SU-DHL-6 (cell line): Measurements from ENCODE around the gene BTBD16.

Experiments used
- H2AFZ ChIP-seq: fragments of 200-600 bp; sonication (generic); 2 replicates; pipeline ENCODE4 v1.6.1; 2014; ENCODE audit warnings: low read depth, mild to moderate bottlenecking, moderate library complexity, mixed read lengths, antibody characterized with exemption, low read length; ENCODE audit not compliant: severe bottlenecking
- H3F3A ChIP-seq: fragments of 200-600 bp; shearing (Covaris generic); 2 replicates; pipeline ENCODE4 v1.6.0; 2016; ENCODE audit warnings: antibody characterized with exemption, mild to moderate bottlenecking; ENCODE audit not compliant: insufficient read depth
- H3K27ac ChIP-seq: fragments of 200-600 bp; sonication (generic); 2 replicates; pipeline ENCODE4 v1.5.1; 2016; ENCODE audit warnings: low read depth, mild to moderate bottlenecking, low read length, moderate library complexity, mixed read lengths
- H3K27me3 ChIP-seq: fragments of 200-600 bp; sonication (generic), shearing (Covaris generic); 2 replicates; pipeline ENCODE4 v1.6.0; 2014; ENCODE audit warnings: mild to moderate bottlenecking, low read length
- H3K36me3 ChIP-seq: fragments of 200-600 bp; sonication (generic); 2 replicates; pipeline ENCODE4 v1.6.1; 2014; ENCODE audit warnings: mild to moderate bottlenecking, low read length, mixed read lengths
- H3K4me2 ChIP-seq: fragments of 300-600, 200-600 bp; shearing (Covaris generic), sonication (generic); 2 replicates; pipeline ENCODE4 v1.6.0; 2014; ENCODE audit warnings: low read length, low read depth, mild to moderate bottlenecking; ENCODE audit not compliant: poor library complexity, severe bottlenecking
- H3K4me3 ChIP-seq: fragments of 200-600 bp; sonication (generic); 2 replicates; pipeline ENCODE4 v1.5.1; 2014; ENCODE audit warnings: antibody characterized with exemption, low read length, mild to moderate bottlenecking, mixed read lengths; ENCODE audit not compliant: insufficient read depth, poor library complexity, severe bottlenecking
- H3K79me2 ChIP-seq: fragments of 200-600 bp; sonication (generic); 2 replicates; pipeline ENCODE4 v1.6.1; 2014; ENCODE audit warnings: mild to moderate bottlenecking, low read length, moderate library complexity; ENCODE audit not compliant: insufficient read depth
- H3K9ac ChIP-seq: fragments of 200-600 bp; sonication (generic); 2 replicates; pipeline ENCODE4 v1.7.0; 2014; ENCODE audit warnings: mild to moderate bottlenecking, low read length
- H3K9me2 ChIP-seq: fragments of 200-600 bp; sonication (generic); replicated peaks from 2 replicates; pipeline ENCODE4 v1.6.1; 2014; ENCODE audit warnings: low read length; ENCODE audit not compliant: insufficient read depth
- H3K9me3 ChIP-seq: fragments of 200-600 bp; sonication (generic); 2 replicates; pipeline ENCODE4 v1.6.1; 2014; ENCODE audit warnings: low read length, mixed read lengths; ENCODE audit not compliant: insufficient read depth
- H4K20me1 ChIP-seq: fragments of 200-600 bp; sonication (generic); 2 replicates; pipeline ENCODE4 v1.6.1; 2014; ENCODE audit warnings: low read depth, mild to moderate bottlenecking, antibody characterized with exemption, low read length, moderate library complexity, mixed read lengths
- EZH2phosphoT487 ChIP-seq: fragments of 200-600 bp; sonication (generic), shearing (Covaris generic); conservative IDR thresholded peaks from 2 replicates; pipeline ENCODE4 v1.6.1; 2018; ENCODE audit warnings: mild to moderate bottlenecking, antibody characterized with exemption, low read length, moderate library complexity, mixed read lengths
- TF ChIP-seq, protein P1 (sequence below): fragments of 200-600 bp; sonication (generic); IDR thresholded peaks from one replicate; pipeline ENCODE4 v1.5.1; 2017; ENCODE audit warnings: antibody characterized with exemption, mild to moderate bottlenecking, low read length, moderate library complexity; ENCODE audit not compliant: insufficient read depth, poor library complexity, severe bottlenecking

BTBD16 gene

DNA sequence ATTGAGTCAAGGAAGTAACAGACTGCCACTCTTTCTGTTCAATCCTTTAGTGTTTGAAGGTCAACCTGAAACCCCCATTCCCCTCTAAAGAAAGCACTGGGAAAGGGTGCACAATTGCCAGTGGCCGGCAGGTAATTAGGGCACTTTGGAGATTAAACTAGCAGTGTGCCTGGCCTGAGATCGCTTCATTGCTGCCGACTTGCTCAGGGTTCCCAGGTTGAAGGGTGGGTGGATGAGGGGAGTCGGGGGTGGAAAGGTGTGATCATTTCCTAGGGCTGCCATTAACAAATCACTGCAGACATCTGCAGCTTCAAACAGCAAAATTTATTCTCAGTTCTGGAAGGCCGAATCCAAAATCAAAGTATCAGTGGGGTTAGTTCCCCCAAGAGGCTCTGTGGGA is 16.3 kb upstream of the BTBD16 start:
- H3F3A ChIP-seq = no peaks in the 10 kb centered on the region
- no peaks in the 10 kb centered on the region for H3K9me3 ChIP-seq
- H3K27ac ChIP-seq = no peak overlapping the region
- no peaks in the 10 kb centered on the region for H3K36me3 ChIP-seq
- H3K79me2 ChIP-seq = no peaks in the 10 kb centered on the region
- no peak overlapping the region for H3K4me2 ChIP-seq
- H2AFZ ChIP-seq = no peak overlapping the region
- H3K9ac ChIP-seq = no peak overlapping the region
- H3K27me3 ChIP-seq = no peaks in the 10 kb centered on the region
- H4K20me1 ChIP-seq = no peaks in the 10 kb centered on the region
- H3K4me3 ChIP-seq = no peak overlapping the region
- no peaks in the 10 kb centered on the region for H3K9me2 ChIP-seq
- TF ChIP-seq, protein P1, sequence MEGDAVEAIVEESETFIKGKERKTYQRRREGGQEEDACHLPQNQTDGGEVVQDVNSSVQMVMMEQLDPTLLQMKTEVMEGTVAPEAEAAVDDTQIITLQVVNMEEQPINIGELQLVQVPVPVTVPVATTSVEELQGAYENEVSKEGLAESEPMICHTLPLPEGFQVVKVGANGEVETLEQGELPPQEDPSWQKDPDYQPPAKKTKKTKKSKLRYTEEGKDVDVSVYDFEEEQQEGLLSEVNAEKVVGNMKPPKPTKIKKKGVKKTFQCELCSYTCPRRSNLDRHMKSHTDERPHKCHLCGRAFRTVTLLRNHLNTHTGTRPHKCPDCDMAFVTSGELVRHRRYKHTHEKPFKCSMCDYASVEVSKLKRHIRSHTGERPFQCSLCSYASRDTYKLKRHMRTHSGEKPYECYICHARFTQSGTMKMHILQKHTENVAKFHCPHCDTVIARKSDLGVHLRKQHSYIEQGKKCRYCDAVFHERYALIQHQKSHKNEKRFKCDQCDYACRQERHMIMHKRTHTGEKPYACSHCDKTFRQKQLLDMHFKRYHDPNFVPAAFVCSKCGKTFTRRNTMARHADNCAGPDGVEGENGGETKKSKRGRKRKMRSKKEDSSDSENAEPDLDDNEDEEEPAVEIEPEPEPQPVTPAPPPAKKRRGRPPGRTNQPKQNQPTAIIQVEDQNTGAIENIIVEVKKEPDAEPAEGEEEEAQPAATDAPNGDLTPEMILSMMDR = no peak
- no peak for TF ChIP-seq EZH2phosphoT487

DNA sequence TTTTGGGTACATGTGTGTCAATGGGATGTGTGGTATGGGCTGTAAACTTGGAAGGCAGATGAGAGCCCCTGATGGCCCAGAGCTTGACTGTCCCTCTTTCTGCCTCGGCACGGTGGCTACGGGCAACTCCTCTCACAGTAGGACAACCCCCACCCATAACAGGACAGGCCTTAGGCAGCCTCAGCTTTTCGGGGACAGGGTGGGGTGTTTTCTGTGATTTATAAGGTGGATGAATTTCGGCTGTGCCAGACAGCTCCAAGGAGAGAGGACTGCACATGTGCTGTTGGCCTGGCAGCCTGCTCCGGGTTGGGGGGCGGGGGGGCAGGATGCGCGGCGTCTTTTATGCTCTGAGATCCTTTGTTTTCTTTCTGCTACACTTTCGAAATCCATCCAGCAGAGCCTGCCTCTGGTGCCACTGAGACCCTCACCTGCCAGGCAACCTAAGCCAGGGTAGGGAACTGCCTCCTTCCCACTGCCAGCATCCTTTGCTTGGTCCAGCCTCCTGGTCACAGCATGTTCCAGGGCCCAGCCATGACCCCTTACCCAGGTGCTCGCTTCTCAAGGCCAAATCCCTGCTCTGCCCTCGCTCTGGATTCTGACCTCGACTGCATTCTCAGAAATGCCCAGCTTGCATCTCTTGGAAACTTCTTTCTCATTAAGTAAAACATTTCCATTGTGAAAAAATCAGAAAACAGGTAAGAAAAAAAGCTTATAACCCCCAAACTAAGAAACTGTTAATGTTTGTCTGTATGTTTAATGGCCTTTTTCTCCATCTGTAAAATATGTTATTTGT is 15.4 kb upstream of the BTBD16 start:
- Histone ChIP-seq H3F3A (no peaks in the 10 kb centered on the region), H2AFZ (no peak overlapping the region), H3K36me3 (no peaks in the 10 kb centered on the region), H3K79me2 (no peaks in the 10 kb centered on the region), H3K4me3 (no peak overlapping the region), H3K9me3 (no peaks in the 10 kb centered on the region), H3K9me2 (no peaks in the 10 kb centered on the region), H3K9ac (no peak overlapping the region), H4K20me1 (no peaks in the 10 kb centered on the region), H3K27ac (no peak overlapping the region), H3K4me2 (no peak overlapping the region), H3K27me3 (no peaks in the 10 kb centered on the region)
- TF ChIP-seq EZH2phosphoT487 = no peak
- TF ChIP-seq, protein P1 = no peak

DNA sequence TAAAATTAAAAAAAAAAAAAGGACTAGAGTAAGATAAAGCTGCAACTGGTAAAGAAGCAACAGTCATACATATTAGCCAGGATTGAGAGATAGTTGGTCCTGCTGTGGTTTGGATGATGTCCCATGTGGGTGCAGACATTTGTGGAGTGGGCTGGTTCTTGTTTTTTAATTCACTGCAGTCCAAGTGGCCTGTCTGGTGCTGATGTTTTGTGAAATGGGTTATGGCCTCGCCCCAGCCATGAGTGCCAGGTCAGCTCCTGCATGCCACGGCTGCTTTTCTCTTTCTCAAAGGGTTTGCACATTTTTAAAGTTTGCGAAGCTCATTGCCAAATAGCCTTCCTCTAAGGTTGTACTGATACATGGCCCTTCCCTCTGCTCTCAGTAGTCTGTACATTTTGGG is 14.1 kb upstream of the BTBD16 start:
- no peaks in the 10 kb centered on the region for H3K27me3 ChIP-seq
- no peaks in the 10 kb centered on the region for H3K36me3 ChIP-seq
- H3K9ac ChIP-seq = no peak overlapping the region
- H3F3A ChIP-seq = no peaks in the 10 kb centered on the region
- H3K4me2 ChIP-seq = no peak overlapping the region
- 0 out of 2 replicates have a peak, but pooled peaks cover 5% of the 10 kb centered on the region for H3K9me3 ChIP-seq
- no peak overlapping the region for H3K4me3 ChIP-seq
- H2AFZ ChIP-seq = no peak overlapping the region
- no peaks in the 10 kb centered on the region for H3K79me2 ChIP-seq
- no peak overlapping the region for H3K27ac ChIP-seq
- TF ChIP-seq, protein P1 = no peak
- TF ChIP-seq EZH2phosphoT487 = no peak
- H3K9me2 ChIP-seq = no peaks in the 10 kb centered on the region
- H4K20me1 ChIP-seq = no peaks in the 10 kb centered on the region
